Islet of Langerhans (tissue), 1 donor: ENCODE data around the gene ZFAND5.

Experiments used
- FAIRE-seq: peaks from one replicate; lab custom pipeline; 2011; peaks lifted over from hg19 to GRCh38; lab: Jason Lieb, UNC

The ZFAND5 gene

GRCh38 chr9:72362680-72363139, 2.3 kb downstream of the ZFAND5 start:
- FAIRE-seq = peak; percentile 100

- FAIRE-seq = peak; percentile 92
Measured at GRCh38 chr9:72362118-72362531, 2.9 kb downstream of the ZFAND5 start.

GRCh38 chr9:72361217-72361616, 3.8 kb downstream of the ZFAND5 start:
- FAIRE-seq = no peak

GRCh38 chr9:72360324-72360723, 4.7 kb downstream of the ZFAND5 start:
- no peak for FAIRE-seq

GRCh38 chr9:72356041-72356582, 8.9 kb downstream of the ZFAND5 start:
- peak; percentile 93 for FAIRE-seq

GRCh38 chr9:72355153-72355552, 9.9 kb downstream of the ZFAND5 start:
- no peak for FAIRE-seq

GRCh38 chr9:72354704-72355103, 10.3 kb downstream of the ZFAND5 start:
- no peak for FAIRE-seq

GRCh38 chr9:72353455-72354116, 11.4 kb downstream of the ZFAND5 start:
- no peak for FAIRE-seq

GRCh38 chr9:72352911-72353388, 12.1 kb downstream of the ZFAND5 start:
- no peak for FAIRE-seq

- FAIRE-seq = peak; percentile 30
Measured at GRCh38 chr9:72351538-72352453, 13.2 kb downstream of the ZFAND5 start.

GRCh38 chr9:72349911-72350310, 15.1 kb downstream of the ZFAND5 start:
- FAIRE-seq = no peak

GRCh38 chr9:72349240-72349639, 15.8 kb downstream of the ZFAND5 start:
- no peak for FAIRE-seq

GRCh38 chr9:72346333-72346732, 18.7 kb downstream of the ZFAND5 start:
- FAIRE-seq = no peak

GRCh38 chr9:72338631-72339030, 26.4 kb downstream of the ZFAND5 start:
- FAIRE-seq = no peak

- FAIRE-seq = no peak
Measured at GRCh38 chr9:72337286-72337685, 27.7 kb downstream of the ZFAND5 start.

GRCh38 chr9:72334658-72335337, 30.2 kb downstream of the ZFAND5 start:
- no peak for FAIRE-seq

- no peak for FAIRE-seq
Measured at GRCh38 chr9:72333709-72334108, 31.3 kb downstream of the ZFAND5 start.

- FAIRE-seq = no peak
Measured at GRCh38 chr9:72333197-72333596, 31.8 kb downstream of the ZFAND5 start.

- no peak for FAIRE-seq
Measured at GRCh38 chr9:72332351-72332750, 32.7 kb downstream of the ZFAND5 start.

- no peak for FAIRE-seq
Measured at GRCh38 chr9:72327631-72328030, 37.4 kb downstream of the ZFAND5 start.

GRCh38 chr9:72326641-72327040, 38.4 kb downstream of the ZFAND5 start:
- FAIRE-seq = no peak

- no peak for FAIRE-seq
Measured at GRCh38 chr9:72324974-72325373, 40.0 kb downstream of the ZFAND5 start.
